GM18517 (cell line): ENCODE measurements around the gene VPS25.
"Not testable (repeated sequence)": the region's sequence is repeated elsewhere in the genome, so short reads cannot be mapped to it uniquely, and the experiment has no call there.

ENCODE experiments used
- ATAC-seq: cut with Tn5 transposase; IDR thresholded peaks from one replicate; pipeline ENCODE4 v1.9.1; 2021; ENCODE audit warnings: mild to moderate bottlenecking, moderate library complexity; ENCODE audit not compliant: unreplicated experiment

VPS25 gene

GRCh38 chr17:42767512-42767911, 5.7 kb upstream of the VPS25 start:
- ATAC-seq = no peak

- ATAC-seq = not testable (repeated sequence)
These were observed 5.2 kb upstream of the VPS25 start for GRCh38 chr17:42768006-42768405.

DNA sequence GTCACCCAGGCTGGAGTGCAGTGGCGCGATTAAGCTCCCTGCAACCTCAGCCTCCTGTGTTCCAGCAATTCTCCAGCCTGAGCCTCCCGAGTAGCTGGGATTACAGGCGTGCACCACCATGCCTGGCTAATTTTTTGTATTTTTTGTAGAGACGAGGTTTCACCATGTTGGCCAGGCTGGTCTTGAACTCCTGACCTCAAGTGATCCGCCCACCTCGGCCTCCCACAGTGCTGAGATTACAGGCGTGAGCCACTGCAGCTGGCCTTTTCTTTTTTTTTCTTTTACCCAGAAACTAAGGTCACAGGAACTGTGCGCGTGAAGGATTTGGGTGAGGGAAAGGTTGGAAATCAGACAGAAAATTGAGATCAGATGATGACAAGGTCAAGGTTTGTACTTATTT, 3.3 kb upstream of the VPS25 start:
- ATAC-seq = not testable (repeated sequence)

- no peak for ATAC-seq
These were observed 332 bp upstream of the VPS25 start for GRCh38 chr17:42772945-42773289.

- no peak for ATAC-seq
These were observed 957 bp downstream of the VPS25 start for GRCh38 chr17:42774066-42774745.

- ATAC-seq = no peak
These were observed 2.4 kb downstream of the VPS25 start for GRCh38 chr17:42775534-42776098.

- no peak for ATAC-seq
These were observed 5.3 kb downstream of the VPS25 start for GRCh38 chr17:42778570-42778969.

DNA sequence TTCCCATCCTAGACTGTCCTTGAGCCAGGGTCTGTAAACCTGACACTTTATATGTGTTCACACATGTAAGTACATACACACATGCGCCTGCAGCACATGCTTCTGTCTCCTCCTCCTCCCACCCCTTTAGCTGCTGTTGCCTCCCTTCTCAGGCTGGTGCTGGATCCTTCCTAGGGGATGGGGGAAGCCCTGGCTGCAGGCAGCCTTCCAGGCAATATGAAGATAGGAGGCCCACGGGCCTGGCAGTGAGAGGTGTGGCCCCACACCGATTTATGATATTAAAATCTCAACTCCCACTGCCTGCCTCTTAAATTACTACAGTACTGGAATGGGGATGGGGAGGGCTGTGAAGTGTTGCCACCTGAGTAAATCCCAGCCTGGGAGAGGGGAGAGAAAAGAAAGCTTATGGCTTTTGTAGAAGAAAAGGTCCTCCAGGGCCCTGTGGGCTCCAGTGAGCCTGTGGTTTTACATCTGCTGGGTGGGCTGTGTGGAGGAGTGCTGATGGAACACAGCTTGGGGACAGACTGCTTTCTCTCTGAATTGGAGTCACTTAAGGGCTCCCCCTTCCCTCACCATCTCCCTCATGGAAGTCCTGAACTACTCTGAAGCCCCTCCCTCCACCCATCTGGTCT, 6.2 kb downstream of the VPS25 start:
- no peak for ATAC-seq

DNA sequence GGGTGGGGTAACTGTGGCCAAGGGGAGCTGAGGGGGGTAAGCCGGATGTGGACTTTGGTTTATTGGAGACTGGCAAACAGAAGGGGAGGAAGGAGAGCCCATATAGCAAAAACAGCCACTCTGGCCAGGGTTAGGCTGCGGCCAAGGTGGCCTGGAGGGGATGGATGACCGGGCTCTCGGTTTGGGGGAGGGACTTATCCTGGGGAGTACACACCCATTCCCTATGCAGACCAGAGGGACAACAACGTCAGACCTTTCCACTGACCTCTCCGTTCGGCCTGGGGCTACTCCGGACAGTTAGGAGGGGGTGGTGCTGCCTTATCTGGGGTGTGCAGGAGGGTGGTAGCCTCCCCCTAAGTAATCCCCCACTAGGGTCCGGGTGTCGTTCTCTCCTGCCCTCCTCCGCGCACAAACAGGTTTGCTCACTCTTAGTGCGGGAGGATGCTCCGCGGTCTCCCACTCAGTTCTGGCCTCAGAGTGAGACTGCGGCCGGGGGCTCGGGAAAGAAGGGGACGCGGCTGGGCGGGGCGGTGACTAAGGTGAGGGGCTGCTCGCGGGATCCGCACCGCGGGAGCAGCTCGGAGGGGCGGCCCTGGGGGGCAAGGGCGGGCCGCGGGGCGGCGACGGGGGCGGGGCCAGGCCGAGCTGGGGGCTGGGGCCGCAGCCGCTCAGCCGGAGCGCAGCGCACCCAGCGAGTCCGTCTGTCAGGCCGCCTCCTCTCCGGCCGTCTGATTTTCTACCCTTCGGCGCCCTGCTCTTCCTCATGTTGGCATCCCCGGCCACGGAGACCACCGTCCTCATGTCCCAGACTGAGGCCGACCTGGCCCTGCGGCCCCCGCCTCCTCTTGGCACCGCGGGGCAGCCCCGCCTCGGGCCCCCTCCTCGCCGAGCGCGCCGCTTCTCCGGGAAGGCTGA, 6.9 kb downstream of the VPS25 start, which contains the start of gene WNK4:
Gene WNK4, plus strand, starts transcription at position 675 of the 915 bp plus-strand sequence. Its CDS starts 89 bp downstream, at position 764.
- ATAC-seq = no peak

DNA sequence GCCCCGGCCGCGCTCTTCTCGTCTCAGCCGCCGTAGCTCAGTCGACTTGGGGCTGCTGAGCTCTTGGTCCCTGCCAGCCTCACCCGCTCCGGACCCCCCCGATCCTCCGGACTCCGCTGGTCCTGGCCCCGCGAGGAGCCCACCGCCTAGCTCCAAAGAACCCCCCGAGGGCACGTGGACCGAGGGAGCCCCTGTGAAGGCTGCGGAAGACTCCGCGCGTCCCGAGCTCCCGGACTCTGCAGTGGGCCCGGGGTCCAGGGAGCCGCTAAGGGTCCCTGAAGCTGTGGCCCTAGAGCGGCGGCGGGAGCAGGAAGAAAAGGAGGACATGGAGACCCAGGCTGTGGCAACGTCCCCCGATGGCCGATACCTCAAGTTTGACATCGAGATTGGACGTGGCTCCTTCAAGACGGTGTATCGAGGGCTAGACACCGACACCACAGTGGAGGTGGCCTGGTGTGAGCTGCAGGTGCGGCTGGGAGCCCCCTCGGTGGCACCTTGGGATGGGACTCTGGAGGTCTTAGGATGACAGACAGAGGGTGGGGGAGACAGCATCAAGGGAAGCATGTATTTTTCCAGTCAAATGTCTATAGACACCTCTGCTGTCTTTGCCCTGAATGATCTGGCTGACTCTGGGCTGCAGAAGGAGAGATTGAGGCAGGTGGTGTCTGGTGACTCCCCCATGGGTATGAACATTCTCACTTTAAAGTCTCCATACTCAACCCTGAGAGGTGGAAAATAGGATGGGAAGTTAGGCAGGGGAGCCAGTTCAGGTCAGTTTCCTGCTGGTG, 7.8 kb downstream of the VPS25 start:
- ATAC-seq = no peak

DNA sequence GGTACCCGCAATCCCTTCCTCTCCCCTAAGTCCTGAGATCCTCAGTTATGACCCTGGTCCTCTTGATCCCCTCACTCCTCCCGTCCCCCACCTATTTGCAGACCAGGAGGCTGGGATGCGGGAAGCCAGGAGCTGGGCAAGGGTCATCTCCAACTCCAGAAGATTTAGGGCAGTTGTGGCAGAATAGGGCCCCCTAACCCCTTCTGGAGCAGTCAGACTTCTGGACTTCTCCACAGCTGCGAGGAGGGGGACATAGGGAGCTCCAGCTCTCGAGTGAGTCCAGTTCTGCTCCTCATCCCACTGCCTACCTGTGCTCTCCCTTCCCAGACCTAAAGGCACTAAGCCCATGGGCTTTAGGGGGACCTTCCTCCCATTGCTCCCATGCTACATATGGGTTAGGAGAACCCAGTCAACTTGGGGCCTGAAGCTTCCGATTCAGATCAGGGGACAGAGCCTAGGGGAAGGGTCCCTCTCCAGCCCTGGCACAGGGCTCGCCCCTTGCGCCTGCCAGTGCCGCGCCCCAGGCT, 8.5 kb downstream of the VPS25 start:
- no peak for ATAC-seq

- no peak for ATAC-seq
These were observed 9.2 kb downstream of the VPS25 start for GRCh38 chr17:42782166-42783061.

DNA sequence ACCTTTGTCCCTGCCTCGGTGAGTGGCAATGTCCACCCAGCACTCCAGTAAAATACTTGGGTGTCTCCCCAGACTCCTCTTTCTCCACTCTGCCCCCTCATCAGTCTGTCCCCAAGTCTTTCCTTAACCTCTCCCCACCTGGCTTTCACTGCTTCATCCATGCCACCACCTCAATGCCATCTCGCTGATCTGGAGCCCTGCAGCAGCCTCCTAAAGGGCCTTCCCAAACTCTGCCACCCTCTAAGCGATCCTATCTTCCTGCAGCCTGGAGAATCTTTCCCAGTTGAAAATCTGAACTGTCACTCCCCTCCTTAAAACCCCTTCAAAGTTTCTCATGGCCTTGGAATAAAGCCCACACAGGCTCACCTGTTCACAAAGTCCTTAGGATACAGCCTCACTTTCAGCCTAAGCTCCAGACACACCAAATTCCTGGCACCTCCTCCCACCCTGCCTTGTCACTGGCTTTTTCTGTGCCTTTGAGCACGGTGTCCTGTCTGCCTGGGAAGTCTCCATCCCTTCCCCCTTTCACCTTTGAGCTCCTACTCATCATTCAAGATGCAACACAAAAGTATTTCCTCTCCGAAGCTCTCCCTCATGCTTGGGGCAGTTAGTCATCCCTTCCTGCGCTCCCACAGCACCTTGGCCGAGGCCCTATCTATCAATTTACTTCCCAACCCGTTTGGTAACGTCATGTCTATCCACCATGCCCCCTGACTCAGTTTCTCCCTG, 10.0 kb downstream of the VPS25 start:
- ATAC-seq = no peak

DNA sequence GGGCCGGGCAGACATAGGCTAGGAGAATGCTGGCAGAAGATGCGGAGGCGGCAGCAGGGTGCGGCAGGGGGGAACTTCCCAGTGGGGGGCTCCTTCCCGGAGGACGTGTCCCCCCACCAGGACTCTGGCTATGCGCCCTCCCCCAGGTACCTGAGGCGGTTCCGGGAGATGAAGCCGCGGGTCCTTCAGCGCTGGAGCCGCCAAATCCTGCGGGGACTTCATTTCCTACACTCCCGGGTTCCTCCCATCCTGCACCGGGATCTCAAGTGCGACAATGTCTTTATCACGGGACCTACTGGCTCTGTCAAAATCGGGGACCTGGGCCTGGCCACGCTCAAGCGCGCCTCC, 10.5 kb downstream of the VPS25 start:
- ATAC-seq = no peak

DNA sequence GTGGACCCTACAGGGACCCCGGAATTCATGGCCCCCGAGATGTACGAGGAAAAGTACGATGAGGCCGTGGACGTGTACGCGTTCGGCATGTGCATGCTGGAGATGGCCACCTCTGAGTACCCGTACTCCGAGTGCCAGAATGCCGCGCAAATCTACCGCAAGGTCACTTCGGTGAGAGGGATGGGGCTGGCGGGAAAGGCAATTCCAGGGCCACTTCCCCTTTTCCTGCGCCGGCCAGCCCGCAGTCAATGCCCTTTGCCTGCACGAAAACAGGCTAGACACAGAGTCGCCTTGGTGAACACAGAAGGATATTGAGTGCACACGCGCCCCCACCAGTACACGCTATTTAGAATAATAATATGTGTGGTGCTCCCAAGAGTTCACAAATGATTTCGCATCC, 11.2 kb downstream of the VPS25 start:
- ATAC-seq = no peak

GRCh38 chr17:42784811-42785592, 11.8 kb downstream of the VPS25 start:
- ATAC-seq = no peak

DNA sequence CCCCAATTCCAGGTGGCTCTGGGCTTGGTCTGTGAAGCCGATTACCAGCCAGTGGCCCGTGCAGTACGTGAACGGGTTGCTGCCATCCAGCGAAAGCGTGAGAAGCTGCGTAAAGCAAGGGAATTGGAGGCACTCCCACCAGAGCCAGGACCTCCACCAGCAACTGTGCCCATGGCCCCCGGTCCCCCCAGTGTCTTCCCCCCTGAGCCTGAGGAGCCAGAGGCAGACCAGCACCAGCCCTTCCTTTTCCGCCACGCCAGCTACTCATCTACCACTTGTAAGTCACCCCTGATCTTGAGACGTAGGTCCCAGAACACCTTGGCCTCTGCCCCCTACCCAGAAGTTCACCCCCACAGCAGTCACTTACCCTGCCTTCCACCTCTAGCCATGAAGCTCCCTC, 14.0 kb downstream of the VPS25 start:
- ATAC-seq = no peak

- ATAC-seq = no peak
These were observed 18.7 kb downstream of the VPS25 start for GRCh38 chr17:42791948-42792347.
